CD4-positive, CD25-positive, alpha-beta regulatory T cell (primary cell): ENCODE measurements around the gene RETSAT. TPM values are rescaled to one million over a fixed set of nuclear protein-coding genes. Genes with fewer than 3 reads are reported as not detected.

Experiments used
- polyA plus RNA-seq, 4 donors: library from polyadenylated mRNA; unstranded; fragments of 300-500 nt; fragmentation: Illumina TruSeq; gene quantifications; one replicate each; pipeline ENCODE4 v1.2.3, GENCODE V29; 2021
- total RNA-seq: library from RNA; stranded (reverse); gene quantifications from one replicate; pipeline ENCODE4 v1.2.3, GENCODE V29; 2022

Gene RETSAT
- total and polyA plus RNA-seq, 5 donors from 2014 or later = 13.8 to 32.4 (median 16.4) TPM

Other genes with a start within 250 kb of the RETSAT start
- gene TCF7L1, start 221.1 kb downstream of the RETSAT start, total RNA-seq = not detected
- under 1 TPM in 2 of 4 donors, not detected in 2; 0.07 to 0.10 TPM for gene TCF7L1, start 221.1 kb downstream of the RETSAT start, polyA plus RNA-seq
- 168 TPM for gene TGOLN2, start 26.5 kb downstream of the RETSAT start, total RNA-seq
- gene TGOLN2, start 26.5 kb downstream of the RETSAT start, polyA plus RNA-seq = 10 to 100 TPM; 51.3 to 62.7 (median 62.1) TPM
- gene ELMOD3, start 241 bp upstream of the RETSAT start, total RNA-seq = 21.5 TPM
- gene ELMOD3, start 241 bp upstream of the RETSAT start, polyA plus RNA-seq = 10 to 100 TPM; 13.5 to 16.3 (median 15.4) TPM
- 44.5 TPM for gene CAPG, start 55.8 kb upstream of the RETSAT start, total RNA-seq
- 10 to 100 TPM; 19.9 to 74.7 (median 44.6) TPM for gene CAPG, start 55.8 kb upstream of the RETSAT start, polyA plus RNA-seq
- 0.25 TPM for gene SH2D6, start 64.2 kb upstream of the RETSAT start, total RNA-seq
- gene SH2D6, start 64.2 kb upstream of the RETSAT start, polyA plus RNA-seq = not detected
- gene MAT2A, start 184.6 kb upstream of the RETSAT start, total RNA-seq = 137 TPM
- 100 to 1,000 TPM in 3 of 4 donors, 10 to 100 TPM in 1; 82.2 to 141 (median 108) TPM for gene MAT2A, start 184.6 kb upstream of the RETSAT start, polyA plus RNA-seq
- gene GGCX, start 207.0 kb upstream of the RETSAT start, total RNA-seq = 20.0 TPM
- gene GGCX, start 207.0 kb upstream of the RETSAT start, polyA plus RNA-seq = 10 to 100 TPM; 16.7 to 28.1 (median 17.7) TPM
- gene VAMP8, start 223.1 kb upstream of the RETSAT start, total RNA-seq = 105 TPM
- 100 to 1,000 TPM; 393 to 484 (median 437) TPM for gene VAMP8, start 223.1 kb upstream of the RETSAT start, polyA plus RNA-seq
- 54.8 TPM for gene VAMP5, start 229.9 kb upstream of the RETSAT start, total RNA-seq
- gene VAMP5, start 229.9 kb upstream of the RETSAT start, polyA plus RNA-seq = 100 to 1,000 TPM; 155 to 215 (median 185) TPM
- 47.0 TPM for gene RNF181, start 241.2 kb upstream of the RETSAT start, total RNA-seq
- 100 to 1,000 TPM; 233 to 297 (median 251) TPM for gene RNF181, start 241.2 kb upstream of the RETSAT start, polyA plus RNA-seq
- 4.9 TPM for gene TMEM150A, start 248.2 kb upstream of the RETSAT start, total RNA-seq
- gene TMEM150A, start 248.2 kb upstream of the RETSAT start, polyA plus RNA-seq = 10 to 100 TPM in 1 of 4 donors, 1 to 10 TPM in 3; 8.0 to 11.3 (median 9.1) TPM